HG02970 (cell line): Measurements from ENCODE around the gene ZMYND11.
"Not testable (repeated sequence)": the region's sequence is repeated elsewhere in the genome, so short reads cannot be mapped to it uniquely, and the experiment has no call there.

ENCODE experiments used
- ATAC-seq: cut with Tn5 transposase; IDR thresholded peaks from one replicate; pipeline ENCODE4 v1.9.1; 2021; ENCODE audit warnings: mild to moderate bottlenecking, moderate library complexity, moderate number of reproducible peaks; ENCODE audit not compliant: unreplicated experiment, low FRiP score

ZMYND11 gene

GRCh38 chr10:241451-241850, 106.2 kb downstream of the ZMYND11 start:
- ATAC-seq, result no peak

GRCh38 chr10:241966-242643, 106.8 kb downstream of the ZMYND11 start:
- no peak for ATAC-seq

- ATAC-seq, result no peak
Observed at GRCh38 chr10:244227-244626, 109.0 kb downstream of the ZMYND11 start.

- no peak for ATAC-seq
Observed at GRCh38 chr10:246431-246830, 111.2 kb downstream of the ZMYND11 start.

GRCh38 chr10:247480-247879, 112.2 kb downstream of the ZMYND11 start:
- no peak for ATAC-seq

- no peak for ATAC-seq
Observed at GRCh38 chr10:248307-248706, 113.1 kb downstream of the ZMYND11 start.

GRCh38 chr10:251982-252582, 116.8 kb downstream of the ZMYND11 start:
- no peak for ATAC-seq

- ATAC-seq, result no peak
Observed at GRCh38 chr10:260819-261429, 125.7 kb downstream of the ZMYND11 start.

GRCh38 chr10:264160-265073, 129.2 kb downstream of the ZMYND11 start:
- ATAC-seq, result not testable (repeated sequence)

GRCh38 chr10:265074-265440, 129.8 kb downstream of the ZMYND11 start:
- not testable (repeated sequence) for ATAC-seq

- ATAC-seq, result not testable (repeated sequence)
Observed at GRCh38 chr10:265816-266588, 130.7 kb downstream of the ZMYND11 start.

GRCh38 chr10:266974-267425, 131.7 kb downstream of the ZMYND11 start:
- no peak for ATAC-seq

GRCh38 chr10:267705-268104, 132.4 kb downstream of the ZMYND11 start:
- ATAC-seq, result no peak

- ATAC-seq, result no peak
Observed at GRCh38 chr10:269440-270074, 134.3 kb downstream of the ZMYND11 start.

GRCh38 chr10:271201-271600, 135.9 kb downstream of the ZMYND11 start:
- ATAC-seq, result no peak

- ATAC-seq, result no peak
Observed at GRCh38 chr10:271722-272121, 136.5 kb downstream of the ZMYND11 start.

GRCh38 chr10:273088-273487, 137.8 kb downstream of the ZMYND11 start:
- ATAC-seq, result no peak

- no peak for ATAC-seq
Observed at GRCh38 chr10:274866-275265, 139.6 kb downstream of the ZMYND11 start.

GRCh38 chr10:275680-276079, 140.4 kb downstream of the ZMYND11 start:
- no peak for ATAC-seq

GRCh38 chr10:277963-278362, 142.7 kb downstream of the ZMYND11 start:
- no peak for ATAC-seq
